ENCODE data around the gene MTMR10. TPM values are rescaled to one million over a fixed set of nuclear protein-coding genes. Genes with fewer than 3 reads are reported as not detected.

The MTMR10 gene
- total and polyA plus RNA-seq, 7 donors: 11.4 to 31.0 (median 24.3) TPM

DNA sequence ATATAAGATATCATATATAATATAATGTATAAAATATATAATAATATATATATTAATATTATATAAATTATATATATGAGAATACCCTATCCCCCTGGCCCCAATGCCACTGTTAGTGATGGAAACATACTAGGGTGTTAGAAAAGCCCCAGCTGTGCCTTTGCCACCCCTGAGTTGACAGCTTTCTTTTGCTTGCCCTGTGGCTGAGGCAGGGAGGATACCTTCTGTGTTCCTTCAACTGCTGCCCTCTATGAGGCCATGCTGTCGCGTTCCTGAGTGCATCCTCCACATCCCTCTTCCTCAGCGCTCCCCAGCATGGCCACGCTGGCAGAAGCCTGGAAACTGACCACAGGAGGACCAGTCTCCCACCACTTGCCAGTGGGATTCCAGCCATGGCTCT, 61.4 kb downstream of the MTMR10 start:
- H3K27me3 ChIP-seq: no peaks in the 10 kb centered on the region
- no peaks in the 10 kb centered on the region for H3K9me3 ChIP-seq
- WGBS, 2 donors: 97% methylated on average over 4 of the region's 4 CpGs
- intact Hi-C loops (cut with DNase I): no loop called here
- H3K4me1 ChIP-seq: no peaks in the 10 kb centered on the region
- H3K27ac ChIP-seq: no peak overlapping the region
- TF ChIP-seq CTCF (IDR thresholded peaks at IDR 0.05) (no peak), EP300 (IDR thresholded peaks at IDR 0.05) (no peak), POLR2A (IDR thresholded peaks at IDR 0.05) (no peak), POLR2AphosphoS5 (IDR thresholded peaks at IDR 0.05) (no peak)
- no peak for DNase-seq
- H3K36me3 ChIP-seq: peaks cover 21 to 76% (median 28%) of the 10 kb centered on the region in 4 donors
- no peak overlapping the region for H3K4me3 ChIP-seq

DNA sequence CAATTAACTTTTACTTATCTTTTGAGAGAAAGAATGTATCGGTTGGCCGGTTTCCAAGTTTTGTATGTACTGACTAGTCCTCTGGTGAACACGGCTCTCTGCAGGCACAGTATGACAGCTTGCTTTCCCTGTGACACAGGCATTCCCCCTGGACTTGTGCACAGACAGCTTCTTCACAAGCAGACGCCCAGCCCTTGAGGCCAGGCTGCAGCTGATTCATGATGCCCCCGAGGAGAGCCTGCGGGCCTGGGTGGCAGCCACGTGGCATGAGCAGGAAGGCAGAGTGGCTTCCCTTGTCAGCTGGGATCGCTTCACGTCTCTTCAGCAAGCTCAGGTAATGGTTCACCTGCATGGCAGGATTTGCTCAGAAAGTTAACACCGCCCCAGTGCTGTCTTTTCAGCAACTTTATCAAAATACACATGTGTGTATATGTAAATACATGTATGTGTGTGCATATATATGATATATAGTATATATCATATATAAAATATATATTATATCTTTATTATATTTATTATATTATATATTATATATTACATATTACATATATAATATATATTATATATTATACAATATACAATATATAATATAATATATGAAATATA, 62.3 kb downstream of the MTMR10 start:
- H3K4me3 ChIP-seq: no peak overlapping the region
- TF ChIP-seq EP300 (IDR thresholded peaks at IDR 0.05) (no peak), CTCF (IDR thresholded peaks at IDR 0.05) (no peak), POLR2AphosphoS5 (IDR thresholded peaks at IDR 0.05) (no peak), POLR2A (IDR thresholded peaks at IDR 0.05) (no peak)
- peaks cover 21 to 76% (median 34%) of the 10 kb centered on the region in 4 donors for H3K36me3 ChIP-seq
- no peaks in the 10 kb centered on the region for H3K9me3 ChIP-seq
- H3K27ac ChIP-seq: no peak overlapping the region
- WGBS, 2 donors: 93% methylated on average over 10 of the region's 10 CpGs
- no peaks in the 10 kb centered on the region for H3K4me1 ChIP-seq
- no peak for DNase-seq
- H3K27me3 ChIP-seq: no peaks in the 10 kb centered on the region
- intact Hi-C loops (cut with DNase I): no loop called here

DNA sequence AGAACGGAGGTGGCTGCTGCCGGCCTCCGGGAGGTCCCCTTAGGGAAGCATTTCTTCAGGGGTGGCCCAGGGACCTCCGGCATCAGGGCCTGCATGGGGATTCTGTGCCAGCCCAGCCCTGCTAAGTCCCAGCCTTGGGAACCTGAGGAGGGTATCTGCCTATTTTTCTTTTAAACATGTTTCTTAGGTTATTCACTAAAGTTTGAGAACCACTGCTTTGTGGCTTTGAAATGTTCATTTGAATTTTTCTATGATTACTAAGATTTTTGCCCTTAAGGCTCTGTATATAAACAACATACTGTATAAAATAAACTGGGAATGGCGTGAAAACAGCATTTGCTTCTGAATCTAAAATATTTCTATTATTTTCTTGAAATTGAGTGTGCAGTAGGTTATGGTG, 63.4 kb downstream of the MTMR10 start:
- intact Hi-C loops (cut with DNase I): no loop called here
- 92 to 93% methylated on average over 5 of the region's 5 CpGs for WGBS, 2 donors
- Histone ChIP-seq H3K27ac (no peak overlapping the region), H3K36me3 (peaks cover 21 to 81% (median 39%) of the 10 kb centered on the region in 4 donors), H3K4me3 (no peak overlapping the region), H3K27me3 (no peaks in the 10 kb centered on the region), H3K9me3 (no peaks in the 10 kb centered on the region), H3K4me1 (no peaks in the 10 kb centered on the region)
- no peak for TF ChIP-seq POLR2AphosphoS5 (IDR thresholded peaks at IDR 0.05)
- no peak for TF ChIP-seq CTCF (IDR thresholded peaks at IDR 0.05)
- TF ChIP-seq POLR2A (IDR thresholded peaks at IDR 0.05): no peak
- TF ChIP-seq EP300 (IDR thresholded peaks at IDR 0.05): no peak
- DNase-seq: no peak

DNA sequence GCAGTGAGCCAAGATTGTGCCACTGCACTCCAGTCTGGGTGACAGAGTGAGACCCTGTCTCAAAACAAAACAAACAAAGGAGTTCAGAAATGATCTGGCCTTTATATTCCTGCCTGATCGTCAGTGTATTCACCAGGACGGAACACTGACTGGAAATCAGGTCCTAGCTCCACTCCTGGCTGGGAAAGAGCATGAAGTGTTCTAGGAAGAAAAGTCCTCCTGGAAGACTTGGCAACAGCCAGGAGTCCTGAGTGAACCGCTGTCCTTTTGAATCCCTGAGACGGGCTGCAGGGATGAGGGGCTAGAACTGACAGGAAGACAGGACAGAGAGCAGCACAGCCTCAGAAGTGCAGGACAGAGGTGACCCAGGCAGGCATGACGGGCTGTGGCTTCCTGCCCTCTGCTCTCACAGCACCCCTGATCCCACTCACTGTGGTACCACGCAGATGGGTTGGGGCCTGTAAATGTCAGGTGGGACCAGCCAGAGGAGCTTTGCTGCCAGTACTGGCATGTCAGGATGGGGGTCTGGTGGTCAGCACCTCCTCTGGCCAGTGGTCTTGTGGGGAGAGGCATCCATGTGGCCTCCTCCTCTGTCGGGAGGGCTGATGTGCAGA, 64.2 kb downstream of the MTMR10 start:
- no peaks in the 10 kb centered on the region for H3K27me3 ChIP-seq
- no peaks in the 10 kb centered on the region for H3K9me3 ChIP-seq
- 92% methylated on average over 7 of the region's 7 CpGs for WGBS, 2 donors
- H3K36me3 ChIP-seq: peaks cover 21 to 89% (median 41%) of the 10 kb centered on the region in 4 donors
- TF ChIP-seq EP300 (IDR thresholded peaks at IDR 0.05) (no peak), POLR2AphosphoS5 (IDR thresholded peaks at IDR 0.05) (no peak), POLR2A (IDR thresholded peaks at IDR 0.05) (no peak), CTCF (IDR thresholded peaks at IDR 0.05) (no peak)
- no peak overlapping the region for H3K4me3 ChIP-seq
- no peak overlapping the region for H3K27ac ChIP-seq
- no peak for DNase-seq
- intact Hi-C loops (cut with DNase I): no loop called here
- no peaks in the 10 kb centered on the region for H3K4me1 ChIP-seq

Data from sigmoid colon (tissue), 7 donors.